K562 (cell line): Measurements from ENCODE around the gene FOXN1. TPM values are rescaled to one million over a fixed set of nuclear protein-coding genes. Genes with fewer than 3 reads are reported as not detected.

Source experiments
- ATAC-seq: fragments of 200-7000 bp; cut with Tn5 transposase; 3 replicates; pipeline ENCODE4 v1.9.1; 2020; ENCODE audit warnings: moderate library complexity
- BruUV-seq: library from RNA; stranded (reverse); fragments of 400-500 nt; replicated peaks from 2 replicates; lab custom pipeline; 2021; lab: Mats Ljungman, UMichigan
- CTCF ChIA-PET: fragments of 300-600 bp; formaldehyde crosslinking; extraction: SDS; loops from one replicate; lab custom pipeline; 2021; ENCODE audit warnings: low intra/inter-chr PET ratio; lab: Yijun Ruan, JAX
- POLR2A ChIA-PET: fragments of 300-600, 350-650 bp; sonication (Branson Sonifier 250); formaldehyde crosslinking; extraction: SDS; loops from one replicate; lab custom pipeline; 2021; ENCODE audit warnings: antibody characterized with exemption, inconsistent platforms; lab: Yijun Ruan, JAX
- DNase-seq, 4 experiments: peaks; one replicate each; pipeline versions ENCODE4 v3.0.0 to v3.0.0-alpha.2; 2011 to 2018; ENCODE audit warnings: low spot score in 3 of 4, mixed read lengths in 3 of 4; ENCODE audit errors: extremely low read depth in 1 of 4
- FAIRE-seq: peaks from 2 replicates; lab custom pipeline; 2011; peaks lifted over from hg19 to GRCh38; lab: Jason Lieb, UNC
- H2AFZ ChIP-seq: 2 replicates; pipeline ENCODE4 v1.6.0; 2011; ENCODE audit warnings: low read depth, low read length, control low read depth, inconsistent platforms
- H3K27ac ChIP-seq: fragments of 200-600 bp; 3 replicates; pipeline ENCODE4 v1.8.0; 2011; ENCODE audit warnings: low read depth, mild to moderate bottlenecking, control low read depth, inconsistent platforms, low read length, moderate library complexity, mixed read lengths; ENCODE audit errors: extremely low read depth
- H3K27me3 ChIP-seq, 2 experiments: fragments of 300-600 bp in 1 of 2; 2 replicates in 1 of 2; 3 replicates in 1 of 2; pipeline versions ENCODE4 v1.6.0 to v1.8.0; 2011; ENCODE audit warnings: inconsistent platforms in 2 of 2, low read length in 2 of 2, mild to moderate bottlenecking in 1 of 2, mixed read lengths in 1 of 2, moderate library complexity in 1 of 2; ENCODE audit not compliant: control insufficient read depth in 2 of 2, insufficient read depth in 2 of 2
- H3K36me3 ChIP-seq: fragments of 300-600 bp; 3 replicates; pipeline ENCODE4 v1.8.0; 2011; ENCODE audit warnings: mild to moderate bottlenecking, low read length, inconsistent platforms; ENCODE audit not compliant: control insufficient read depth, insufficient read depth
- H3K4me1 ChIP-seq, 2 experiments: fragments of 200-600 bp in 1 of 2; replicated peaks in 1 of 2; 2 replicates in 1 of 2; 3 replicates in 1 of 2; pipeline versions ENCODE4 v1.5.1 to v1.8.0; 2011; ENCODE audit warnings: inconsistent platforms in 2 of 2, low read length in 2 of 2, mild to moderate bottlenecking in 1 of 2, mixed read lengths in 1 of 2, moderate library complexity in 1 of 2; ENCODE audit not compliant: control insufficient read depth in 2 of 2, insufficient read depth in 2 of 2
- H3K4me2 ChIP-seq: 2 replicates; pipeline ENCODE4 v1.6.1; 2011; ENCODE audit warnings: low read length, control low read depth, inconsistent platforms, mixed read lengths; ENCODE audit not compliant: insufficient read depth
- H3K4me3 ChIP-seq: fragments of 200-600 bp; sonication (generic), shearing (Covaris generic); 2 replicates; pipeline ENCODE4 v1.5.1; 2016; ENCODE audit warnings: control low read depth, inconsistent platforms
- H3K79me2 ChIP-seq: fragments of 200-600 bp; 3 replicates; pipeline ENCODE4 v1.8.0; 2011; ENCODE audit warnings: low read length, inconsistent platforms; ENCODE audit not compliant: control insufficient read depth, insufficient read depth
- H3K9ac ChIP-seq, 2 experiments: 2 replicates each; pipeline versions ENCODE4 v1.6.0 to v1.6.1; 2011; ENCODE audit warnings: low read depth in 2 of 2, low read length in 2 of 2, control low read depth in 1 of 2, inconsistent platforms in 1 of 2, mild to moderate bottlenecking in 1 of 2, mixed read lengths in 1 of 2; ENCODE audit not compliant: insufficient read depth in 1 of 2
- H3K9me1 ChIP-seq: one replicate; pipeline ENCODE4 v1.6.0; 2011; ENCODE audit warnings: inconsistent platforms, mild to moderate bottlenecking, low read length, moderate library complexity; ENCODE audit not compliant: control insufficient read depth, insufficient read depth
- H3K9me3 ChIP-seq: replicated peaks from 2 replicates; pipeline ENCODE4 v1.5.1; 2011; ENCODE audit warnings: low read depth, low read length, inconsistent platforms; ENCODE audit not compliant: control insufficient read depth, insufficient read depth
- H4K20me1 ChIP-seq: replicated peaks from 2 replicates; pipeline ENCODE4 v1.6.1; 2011; ENCODE audit warnings: low read length, inconsistent platforms, mixed read lengths; ENCODE audit not compliant: control insufficient read depth, insufficient read depth
- HCFC1 ChIP-seq: IDR thresholded peaks from 2 replicates; pipeline ENCODE4 v1.6.1; 2012; ENCODE audit warnings: low read depth, low read length, improper control_type of control experiment
- MAZ ChIP-seq, 2 experiments: fragments of 450-650 bp in 1 of 2; sonication (generic) in 1 of 2; formaldehyde crosslinking; IDR thresholded peaks in 1 of 2; conservative IDR thresholded peaks in 1 of 2; 2 replicates each; pipeline versions ENCODE4 v1.4.0 to v1.5.0; 2020; ENCODE audit warnings: mild to moderate bottlenecking in 1 of 2, missing genetic modification reagents in 1 of 2
- MTF1 ChIP-seq: fragments of 250-450 bp; sonication (Bioruptor Pico); IDR thresholded peaks from 2 replicates; pipeline ENCODE4 v1.9.0; 2021; ENCODE audit warnings: moderate library complexity, mild to moderate bottlenecking, inconsistent platforms, borderline replicate concordance
- NEUROD1 ChIP-seq: fragments of 150-350 bp; IDR thresholded peaks from 2 replicates; pipeline ENCODE4 v1.6.1; 2014; ENCODE audit warnings: borderline replicate concordance, low read length, low read depth; ENCODE audit not compliant: partially characterized antibody
- PHB ChIP-seq: fragments of 250-450 bp; sonication (Bioruptor Pico); IDR thresholded peaks from 2 replicates; pipeline ENCODE4 v1.5.0; 2021
- PTBP1 ChIP-seq: fragments of 200-400 bp; formaldehyde crosslinking; IDR thresholded peaks from 2 replicates; pipeline ENCODE4 v1.6.1; 2017; ENCODE audit warnings: low read depth, low read length
- SMAD2 ChIP-seq: fragments of 150-350 bp; IDR thresholded peaks from 2 replicates; pipeline ENCODE4 v1.6.1; 2014; ENCODE audit warnings: low read depth, mild to moderate bottlenecking, low read length
- SMARCB1 ChIP-seq: IDR thresholded peaks from 2 replicates; pipeline ENCODE4 v1.6.1; 2011; ENCODE audit warnings: improper control_type of control experiment, low read depth; ENCODE audit not compliant: insufficient read length
- SOX6 ChIP-seq: fragments of 450-650 bp; IDR thresholded peaks from 2 replicates; pipeline ENCODE4 v1.6.1; 2014; ENCODE audit warnings: mild to moderate bottlenecking
- U2AF2 ChIP-seq: fragments of 200-400 bp; formaldehyde crosslinking; optimal IDR thresholded peaks from 2 replicates; pipeline ENCODE3; 2017; ENCODE audit warnings: low read depth, mild to moderate bottlenecking, low read length
- ZFP1 ChIP-seq: fragments of 450-650 bp; formaldehyde crosslinking; IDR thresholded peaks from 2 replicates; pipeline ENCODE4 v1.4.0; 2020; ENCODE audit warnings: mild to moderate bottlenecking, mixed read lengths
- ZNF165 ChIP-seq: fragments of 250-450 bp; sonication (Bioruptor Pico); IDR thresholded peaks from 2 replicates; pipeline ENCODE4 v1.4.0; 2020; ENCODE audit warnings: borderline replicate concordance
- ZNF3 ChIP-seq: fragments of 250-450 bp; sonication (Bioruptor Pico); IDR thresholded peaks from 2 replicates; pipeline ENCODE4 v1.5.0; 2021; ENCODE audit warnings: mild to moderate bottlenecking, moderate library complexity
- ZNF41 ChIP-seq: fragments of 250-450 bp; sonication (Bioruptor Pico); conservative IDR thresholded peaks from 2 replicates; pipeline ENCODE4 v1.4.0; 2020; ENCODE audit warnings: mild to moderate bottlenecking
- WGBS: fragments of 100-300 bp; shearing (Covaris generic); methylation state at CpG from one replicate; pipeline ENCODE4 v1.1.6; 2016; ENCODE audit warnings: low coverage, mixed read lengths; ENCODE audit not compliant: insufficient coverage; ENCODE audit errors: missing lambda C conversion rate; 5-methylcytosine and 5-hydroxymethylcytosine counted together
- in situ Hi-C: fragments of 300-500 bp; cut with MboI; formaldehyde crosslinking; loops from 4 replicates; pipeline ENCODE4 v1.15.0; 2018; ENCODE audit warnings: inconsistent platforms, mixed read lengths
- intact Hi-C: fragments of 100-400 bp; cut with micrococcal nuclease; formaldehyde crosslinking; loops from 2 replicates; pipeline ENCODE4 v1.14.2; 2022
- polyA plus RNA-seq, 8 experiments: library from polyadenylated mRNA; depleted of rRNA in 4 of 8; stranded (reverse) in 5 of 8; unstranded in 3 of 8; fragments of >200 nt; fragmentation: Nextera tagmentation in 2 of 8; fragmentation: Illumina TruSeq in 1 of 8; extraction: Ambion mirVana in 2 of 8; extraction: Trizol in 1 of 8; gene quantifications; 2 replicates each; pipeline versions ENCODE4 v1.2.1 to v1.2.3, GENCODE V29; 2011 to 2014; ENCODE audit warnings: inconsistent platforms in 1 of 8, missing spikeins in 1 of 8
- total RNA-seq, 7 experiments: library from RNA; depleted of rRNA in 6 of 7; stranded (reverse); fragments of >200 nt in 6 of 7; fragmentation: Illumina TruSeq in 2 of 7; extraction: Trizol in 2 of 7; gene quantifications; 2 replicates each; pipeline versions ENCODE4 v1.2.1 to v1.2.3, GENCODE V29; 2011 to 2021; ENCODE audit warnings: low replicate concordance in 1 of 7
- TF ChIP-seq, protein P1 (sequence below): sonication (generic); formaldehyde crosslinking; IDR thresholded peaks from 2 replicates; pipeline ENCODE4 v1.4.0; 2020; ENCODE audit warnings: mild to moderate bottlenecking, missing genetic modification reagents

Gene FOXN1
- total and polyA plus RNA-seq, 9 of the 15 experiments (the other 6 are each of a cell fraction or from before 2014, with no cell fraction given): not detected

- TF ChIP-seq SMARCB1 (no peak), SMAD2 (no peak), MTF1 (no peak), ZNF165 (no peak), ZNF3 (no peak), PTBP1 (no peak), ZNF41 (no peak), NEUROD1 (no peak)
- TF ChIP-seq, all 486 proteins: peak for 0
These were observed 12.4 kb downstream of the FOXN1 start (continued) for GRCh38 chr17:28518578-28518977.

DNA sequence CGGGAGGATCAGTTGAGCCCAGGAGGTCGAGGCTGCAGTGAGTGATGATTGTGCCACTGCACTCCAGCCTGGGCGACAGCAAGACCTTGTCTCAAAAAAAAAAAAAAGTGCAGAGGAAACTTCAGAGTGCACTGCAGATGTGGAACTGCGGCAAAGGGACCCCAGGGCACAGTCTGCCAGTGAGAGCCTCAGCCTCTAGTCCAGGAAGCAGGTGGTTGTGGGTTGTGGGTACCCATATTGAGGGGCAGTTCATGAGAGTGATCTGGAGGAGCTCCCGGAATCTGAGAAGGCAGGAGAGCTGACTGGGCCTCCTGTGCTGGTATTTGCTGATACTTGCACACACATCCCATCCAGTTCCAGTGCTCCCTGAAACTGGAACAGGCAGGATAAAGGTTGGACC, 13.1 kb downstream of the FOXN1 start:
- TF ChIP-seq, protein P1, sequence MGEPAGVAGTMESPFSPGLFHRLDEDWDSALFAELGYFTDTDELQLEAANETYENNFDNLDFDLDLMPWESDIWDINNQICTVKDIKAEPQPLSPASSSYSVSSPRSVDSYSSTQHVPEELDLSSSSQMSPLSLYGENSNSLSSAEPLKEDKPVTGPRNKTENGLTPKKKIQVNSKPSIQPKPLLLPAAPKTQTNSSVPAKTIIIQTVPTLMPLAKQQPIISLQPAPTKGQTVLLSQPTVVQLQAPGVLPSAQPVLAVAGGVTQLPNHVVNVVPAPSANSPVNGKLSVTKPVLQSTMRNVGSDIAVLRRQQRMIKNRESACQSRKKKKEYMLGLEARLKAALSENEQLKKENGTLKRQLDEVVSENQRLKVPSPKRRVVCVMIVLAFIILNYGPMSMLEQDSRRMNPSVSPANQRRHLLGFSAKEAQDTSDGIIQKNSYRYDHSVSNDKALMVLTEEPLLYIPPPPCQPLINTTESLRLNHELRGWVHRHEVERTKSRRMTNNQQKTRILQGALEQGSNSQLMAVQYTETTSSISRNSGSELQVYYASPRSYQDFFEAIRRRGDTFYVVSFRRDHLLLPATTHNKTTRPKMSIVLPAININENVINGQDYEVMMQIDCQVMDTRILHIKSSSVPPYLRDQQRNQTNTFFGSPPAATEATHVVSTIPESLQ (CRISPR knock-in tag): no peak
- no peak for TF ChIP-seq MAZ (CRISPR knock-in tag; conservative IDR thresholded peaks at IDR 0.05 in 1 of 2, IDR thresholded peaks at IDR 0.05 in 1 of 2)
- no peak for TF ChIP-seq SOX6
- no peak for TF ChIP-seq U2AF2
- TF ChIP-seq PHB (CRISPR knock-in tag): no peak
- no peak for TF ChIP-seq ZFP1 (CRISPR knock-in tag)
- TF ChIP-seq HCFC1: no peak
- Histone ChIP-seq H3K9me1 (no peaks in the 10 kb centered on the region), H3K36me3 (no peaks in the 10 kb centered on the region), H3K4me1 (peaks cover 0 to 26% of the 10 kb centered on the region in 2 experiments; a peak in 2 of 5 replicates), H3K4me3 (no peak overlapping the region), H3K9me3 (no peaks in the 10 kb centered on the region; the same call in 1 of the 2 replicates), H3K9ac (no peak overlapping the region), H4K20me1 (no peaks in the 10 kb centered on the region), H3K27ac (no peak overlapping the region), H3K79me2 (no peaks in the 10 kb centered on the region), H2AFZ (no peak overlapping the region), H3K27me3 (peaks cover 3 to 32% of the 10 kb centered on the region in 2 experiments; a peak in 3 of 5 replicates), H3K4me2 (no peak overlapping the region)
- FAIRE-seq: no peak
- BruUV-seq: no TSS peak
- CTCF ChIA-PET: no interaction called here
- no peak for ATAC-seq
- in situ Hi-C loops (no loop called here), intact Hi-C loops (no loop called here)
- no peak for DNase-seq
- 0% methylated on average over 4 of the region's 5 CpGs for WGBS
- POLR2A ChIA-PET: interaction anchor here (0.6 to 1.4 kb wide), 2 partner anchors 9 to 170 kb away, joined by 3 to 5 read pairs; no protein-coding TSS in a partner anchor
